A549 (cell line): ENCODE results near the gene HLA-DPA1.

ENCODE experiments used
- CEBPB ChIP-seq, 2 experiments: fragments of >200 bp in 1 of 2; sonication (Bioruptor Twin) in 1 of 2; formaldehyde crosslinking in 1 of 2; IDR thresholded peaks; 2 replicates each; pipeline ENCODE4 v1.6.1; 2012 to 2016
- JUN ChIP-seq, 2 experiments: fragments of >200 bp; sonication (Bioruptor Twin); formaldehyde crosslinking; IDR thresholded peaks; 2 replicates in 1 of 2; 3 replicates in 1 of 2; pipeline ENCODE4 v1.6.1; 2016 to 2017
- KDM5A ChIP-seq: fragments of 200-600 bp; sonication (generic); IDR thresholded peaks from 2 replicates; pipeline ENCODE4 v1.6.1; 2016; ENCODE audit warnings: antibody characterized with exemption, mild to moderate bottlenecking
- MYC ChIP-seq: IDR thresholded peaks from 2 replicates; pipeline ENCODE4 v1.6.1; 2012; ENCODE audit warnings: mild to moderate bottlenecking, inconsistent platforms, low read length, improper control_type of control experiment, borderline replicate concordance
- POLR2A ChIP-seq: IDR thresholded peaks from 2 replicates; pipeline ENCODE4 v1.6.1; 2012; ENCODE audit warnings: mild to moderate bottlenecking, low read length
- RCOR1 ChIP-seq: fragments of 150-350 bp; IDR thresholded peaks from 2 replicates; pipeline ENCODE4 v1.6.1; 2014; ENCODE audit warnings: antibody characterized with exemption, low read length, low read depth
- ZC3H11A ChIP-seq: fragments of 450-650 bp; IDR thresholded peaks from 2 replicates; pipeline ENCODE4 v1.6.1; 2014; ENCODE audit warnings: antibody characterized with exemption, mild to moderate bottlenecking
- TF ChIP-seq, protein P1 (sequence below): fragments of >200 bp; sonication (Bioruptor Twin); formaldehyde crosslinking; IDR thresholded peaks from 3 replicates; pipeline ENCODE4 v1.5.1; 2016
- TF ChIP-seq, protein P2 (sequence below): fragments of >200 bp; sonication (Bioruptor Twin); formaldehyde crosslinking; IDR thresholded peaks from 3 replicates; pipeline ENCODE4 v1.6.1; 2016
- TF ChIP-seq, protein P3 (sequence below): fragments of 250-450 bp; sonication (Bioruptor Pico); IDR thresholded peaks from 2 replicates; pipeline ENCODE4 v1.5.0; 2021; ENCODE audit warnings: mild to moderate bottlenecking, moderate library complexity, borderline replicate concordance
- TF ChIP-seq, protein P4 (sequence below): fragments of 450-650 bp; IDR thresholded peaks from 2 replicates; pipeline ENCODE4 v1.6.1; 2014; ENCODE audit warnings: antibody characterized with exemption

DNA sequence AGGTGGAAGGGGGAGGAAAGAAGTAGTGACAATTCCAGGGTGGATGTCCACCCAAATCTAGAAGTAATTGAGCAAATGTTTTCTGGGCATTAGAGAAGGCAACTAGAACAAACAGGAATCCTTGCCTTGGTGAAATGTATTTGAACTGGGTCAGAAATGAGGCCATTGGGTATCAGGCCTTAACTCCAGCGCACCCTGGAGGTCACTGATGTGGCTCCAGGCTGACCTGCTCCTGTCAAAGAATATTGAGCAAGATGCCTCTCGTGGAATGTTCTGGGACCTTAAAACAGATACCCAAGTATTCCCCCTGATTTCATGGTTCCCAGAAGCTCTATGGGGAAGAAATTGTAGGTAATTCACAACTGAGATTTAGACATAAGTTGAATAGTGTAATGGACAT lies 9.3 kb upstream of the HLA-DPA1 start:
- TF ChIP-seq KDM5A (no peak), POLR2A (no peak), JUN (IDR thresholded peaks at IDR 0.05) (no peak), MYC (no peak), RCOR1 (no peak), ZC3H11A (no peak), CEBPB (IDR thresholded peaks at IDR 0.05) (0 out of 4 replicates have a peak, but pooled peaks of 1 of the 2 experiments have one; percentile 18)
- TF ChIP-seq, protein P1, sequence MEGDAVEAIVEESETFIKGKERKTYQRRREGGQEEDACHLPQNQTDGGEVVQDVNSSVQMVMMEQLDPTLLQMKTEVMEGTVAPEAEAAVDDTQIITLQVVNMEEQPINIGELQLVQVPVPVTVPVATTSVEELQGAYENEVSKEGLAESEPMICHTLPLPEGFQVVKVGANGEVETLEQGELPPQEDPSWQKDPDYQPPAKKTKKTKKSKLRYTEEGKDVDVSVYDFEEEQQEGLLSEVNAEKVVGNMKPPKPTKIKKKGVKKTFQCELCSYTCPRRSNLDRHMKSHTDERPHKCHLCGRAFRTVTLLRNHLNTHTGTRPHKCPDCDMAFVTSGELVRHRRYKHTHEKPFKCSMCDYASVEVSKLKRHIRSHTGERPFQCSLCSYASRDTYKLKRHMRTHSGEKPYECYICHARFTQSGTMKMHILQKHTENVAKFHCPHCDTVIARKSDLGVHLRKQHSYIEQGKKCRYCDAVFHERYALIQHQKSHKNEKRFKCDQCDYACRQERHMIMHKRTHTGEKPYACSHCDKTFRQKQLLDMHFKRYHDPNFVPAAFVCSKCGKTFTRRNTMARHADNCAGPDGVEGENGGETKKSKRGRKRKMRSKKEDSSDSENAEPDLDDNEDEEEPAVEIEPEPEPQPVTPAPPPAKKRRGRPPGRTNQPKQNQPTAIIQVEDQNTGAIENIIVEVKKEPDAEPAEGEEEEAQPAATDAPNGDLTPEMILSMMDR, result peak; percentile 39
- TF ChIP-seq, protein P2, sequence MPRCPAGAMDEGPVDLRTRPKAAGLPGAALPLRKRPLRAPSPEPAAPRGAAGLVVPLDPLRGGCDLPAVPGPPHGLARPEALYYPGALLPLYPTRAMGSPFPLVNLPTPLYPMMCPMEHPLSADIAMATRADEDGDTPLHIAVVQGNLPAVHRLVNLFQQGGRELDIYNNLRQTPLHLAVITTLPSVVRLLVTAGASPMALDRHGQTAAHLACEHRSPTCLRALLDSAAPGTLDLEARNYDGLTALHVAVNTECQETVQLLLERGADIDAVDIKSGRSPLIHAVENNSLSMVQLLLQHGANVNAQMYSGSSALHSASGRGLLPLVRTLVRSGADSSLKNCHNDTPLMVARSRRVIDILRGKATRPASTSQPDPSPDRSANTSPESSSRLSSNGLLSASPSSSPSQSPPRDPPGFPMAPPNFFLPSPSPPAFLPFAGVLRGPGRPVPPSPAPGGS, result no peak
- TF ChIP-seq, protein P3, sequence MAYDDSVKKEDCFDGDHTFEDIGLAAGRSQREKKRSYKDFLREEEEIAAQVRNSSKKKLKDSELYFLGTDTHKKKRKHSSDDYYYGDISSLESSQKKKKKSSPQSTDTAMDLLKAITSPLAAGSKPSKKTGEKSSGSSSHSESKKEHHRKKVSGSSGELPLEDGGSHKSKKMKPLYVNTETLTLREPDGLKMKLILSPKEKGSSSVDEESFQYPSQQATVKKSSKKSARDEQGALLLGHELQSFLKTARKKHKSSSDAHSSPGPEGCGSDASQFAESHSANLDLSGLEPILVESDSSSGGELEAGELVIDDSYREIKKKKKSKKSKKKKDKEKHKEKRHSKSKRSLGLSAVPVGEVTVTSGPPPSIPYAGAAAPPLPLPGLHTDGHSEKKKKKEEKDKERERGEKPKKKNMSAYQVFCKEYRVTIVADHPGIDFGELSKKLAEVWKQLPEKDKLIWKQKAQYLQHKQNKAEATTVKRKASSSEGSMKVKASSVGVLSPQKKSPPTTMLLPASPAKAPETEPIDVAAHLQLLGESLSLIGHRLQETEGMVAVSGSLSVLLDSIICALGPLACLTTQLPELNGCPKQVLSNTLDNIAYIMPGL (CRISPR knock-in tag), result no peak
- TF ChIP-seq, protein P4, sequence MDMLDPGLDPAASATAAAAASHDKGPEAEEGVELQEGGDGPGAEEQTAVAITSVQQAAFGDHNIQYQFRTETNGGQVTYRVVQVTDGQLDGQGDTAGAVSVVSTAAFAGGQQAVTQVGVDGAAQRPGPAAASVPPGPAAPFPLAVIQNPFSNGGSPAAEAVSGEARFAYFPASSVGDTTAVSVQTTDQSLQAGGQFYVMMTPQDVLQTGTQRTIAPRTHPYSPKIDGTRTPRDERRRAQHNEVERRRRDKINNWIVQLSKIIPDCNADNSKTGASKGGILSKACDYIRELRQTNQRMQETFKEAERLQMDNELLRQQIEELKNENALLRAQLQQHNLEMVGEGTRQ, result no peak
